ENCODE measurements around the gene LRRK2.
"Not testable (repeated sequence)": the region's sequence is repeated elsewhere in the genome, so short reads cannot be mapped to it uniquely, and the experiment has no call there.

Gene LRRK2

GRCh38 chr12:40325349-40325960 is 100.7 kb downstream of the LRRK2 start:
- peak; percentile 8 for DNase-seq

- peak; percentile 1 for DNase-seq
These were observed 102.7 kb downstream of the LRRK2 start for GRCh38 chr12:40327535-40327934.

- DNase-seq: no peak
These were observed 105.4 kb downstream of the LRRK2 start for GRCh38 chr12:40330180-40330579.

GRCh38 chr12:40331886-40332285 is 107.1 kb downstream of the LRRK2 start:
- no peak for DNase-seq

- no peak for DNase-seq
These were observed 111.2 kb downstream of the LRRK2 start for GRCh38 chr12:40335991-40336390.

DNA sequence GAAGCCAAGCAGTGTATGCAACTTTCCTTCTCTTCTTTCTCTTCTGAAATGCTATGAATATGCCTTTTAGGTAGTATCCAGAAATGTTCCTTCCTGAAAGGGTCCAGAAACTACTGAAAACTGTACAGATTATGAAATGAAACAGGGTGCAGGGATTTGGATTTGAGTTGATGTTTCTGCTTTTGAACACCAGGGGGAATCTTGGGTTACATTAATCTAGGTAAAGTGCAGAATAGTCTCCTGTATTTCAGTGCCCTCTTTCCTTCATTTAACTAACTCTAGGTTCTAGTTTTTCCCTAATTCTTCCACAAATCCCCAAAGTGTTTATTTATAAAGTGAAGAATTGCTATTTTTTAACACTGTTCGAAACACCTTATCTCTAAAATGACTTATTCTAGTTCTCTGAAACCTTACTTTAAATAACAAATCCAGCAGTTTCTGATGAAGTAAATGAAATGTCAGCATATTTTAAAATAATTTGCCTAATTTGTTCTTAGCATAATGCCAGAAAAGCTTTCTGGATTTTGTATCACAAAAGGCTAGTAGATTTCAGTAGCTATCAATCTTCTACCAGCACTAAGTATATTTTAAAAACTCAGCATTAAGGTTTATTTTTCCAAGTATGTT is 111.9 kb downstream of the LRRK2 start:
- DNase-seq: peak; percentile 3

DNA sequence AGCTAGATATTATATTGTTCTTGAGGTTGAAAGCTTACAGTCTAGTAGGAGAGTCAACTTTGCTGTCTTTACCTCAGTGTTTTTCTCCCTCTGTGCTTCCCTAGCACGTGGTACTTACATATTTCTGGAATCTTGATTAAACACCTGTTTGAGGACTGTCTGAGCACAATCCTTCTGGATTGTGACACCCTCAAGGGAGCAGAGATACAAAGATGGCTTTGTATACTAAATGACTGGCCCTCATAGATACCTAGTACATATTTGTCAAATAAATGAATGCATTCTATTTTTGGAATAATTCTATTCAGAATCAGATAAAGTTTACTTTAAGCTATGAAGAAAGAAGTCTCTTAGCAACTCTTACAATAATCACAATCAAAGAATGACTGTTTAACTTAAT is 113.3 kb downstream of the LRRK2 start:
- no peak for DNase-seq

GRCh38 chr12:40338621-40339020 is 113.8 kb downstream of the LRRK2 start:
- DNase-seq: no peak

DNA sequence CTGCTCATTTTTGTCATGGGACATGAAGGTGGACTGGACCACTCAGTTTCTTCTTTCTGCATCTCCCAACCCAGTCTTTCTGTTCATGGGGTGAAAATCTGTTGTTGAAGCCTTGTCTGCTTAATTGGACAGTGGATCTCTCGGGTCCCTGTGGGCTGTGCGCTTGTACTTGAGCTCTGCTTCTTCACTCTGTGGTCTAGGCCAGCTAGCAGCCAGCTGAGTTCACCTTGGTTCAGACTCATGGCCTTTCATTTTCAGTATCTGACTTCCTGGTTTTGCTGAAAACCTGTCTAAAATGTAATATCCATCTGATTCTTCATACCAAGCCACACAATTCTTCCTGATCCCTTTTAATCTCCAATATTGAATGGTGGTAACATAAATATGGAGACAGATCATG is 117.2 kb downstream of the LRRK2 start:
- no peak for DNase-seq

GRCh38 chr12:40343124-40343523 is 118.3 kb downstream of the LRRK2 start:
- DNase-seq: no peak

DNA sequence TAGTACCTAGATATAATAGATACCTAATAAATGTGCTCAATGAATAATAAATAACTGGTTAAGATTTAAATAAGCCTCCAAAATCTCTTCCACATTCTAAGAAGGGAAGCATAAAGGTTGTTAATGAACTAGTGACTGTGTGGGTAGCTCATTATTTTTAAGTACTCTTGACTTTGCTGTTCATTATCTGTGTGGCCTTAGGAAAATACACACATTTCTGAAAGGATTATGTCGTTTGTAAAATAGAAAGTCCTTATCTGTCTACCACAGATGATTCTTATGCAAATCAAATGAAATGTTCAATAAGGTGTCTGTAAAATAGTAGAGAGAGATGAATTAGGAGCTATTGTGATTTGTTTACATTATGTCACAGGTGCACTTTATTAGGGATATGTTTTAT is 119.5 kb downstream of the LRRK2 start:
- no peak for DNase-seq

- DNase-seq: no peak
These were observed 127.2 kb downstream of the LRRK2 start for GRCh38 chr12:40351976-40352375.

- DNase-seq: no peak
These were observed 150.3 kb downstream of the LRRK2 start for GRCh38 chr12:40375076-40375475.

DNA sequence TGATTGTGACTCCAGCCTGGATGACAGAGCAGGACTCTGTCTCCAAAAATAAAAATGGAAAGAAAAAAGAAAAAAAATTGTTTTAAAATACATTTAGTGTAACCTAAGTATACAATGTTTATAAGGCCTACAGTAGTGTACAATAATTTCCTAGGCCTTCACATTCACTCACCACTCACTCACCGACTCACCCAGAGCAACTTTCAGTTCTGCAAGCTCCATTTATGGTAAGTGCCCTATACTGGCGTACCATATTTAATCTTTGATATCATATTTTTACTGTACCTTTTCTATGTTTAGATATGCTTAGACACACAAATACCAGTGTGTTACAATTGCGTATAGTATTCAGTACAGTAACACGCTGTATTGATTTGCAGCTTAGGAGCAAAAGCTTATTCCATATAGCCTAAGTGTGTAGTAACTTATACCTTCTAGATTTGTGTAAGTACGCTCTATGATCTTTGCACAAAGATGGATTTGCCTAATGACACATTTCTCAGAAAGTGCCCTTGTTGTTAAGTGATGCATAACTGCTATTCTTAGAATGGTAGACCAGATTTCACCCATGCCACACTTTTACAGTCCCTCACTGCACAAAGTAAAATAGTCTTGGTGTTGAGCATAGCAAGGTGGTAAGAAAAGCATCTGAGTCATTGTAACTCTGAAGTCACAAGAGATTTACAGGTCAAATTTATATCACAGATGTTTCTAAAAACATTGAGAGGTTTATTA is 151.9 kb downstream of the LRRK2 start:
- DNase-seq: no peak

DNA sequence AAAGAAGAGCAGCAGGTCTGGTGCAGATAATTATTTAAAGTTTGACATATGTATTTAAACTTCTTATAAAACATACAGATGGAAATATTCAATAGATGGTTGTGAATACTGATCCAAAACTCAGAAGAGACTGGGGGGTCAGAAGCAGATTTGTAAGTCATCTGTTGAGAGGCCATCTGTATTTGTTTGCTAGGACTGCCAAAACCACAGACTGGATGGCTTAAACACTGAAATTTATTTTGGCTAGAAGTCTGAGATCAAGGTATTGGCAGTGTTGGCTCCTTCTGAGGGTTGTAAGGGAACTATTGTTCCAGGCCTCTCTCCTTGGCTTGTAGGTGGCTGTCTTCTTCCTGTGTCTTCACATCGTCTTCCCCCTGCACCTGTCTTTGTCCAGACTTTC is 153.9 kb downstream of the LRRK2 start:
- no peak for DNase-seq

- DNase-seq: no peak
These were observed 157.4 kb downstream of the LRRK2 start for GRCh38 chr12:40382217-40382616.

- not testable (repeated sequence) for DNase-seq
These were observed 162.5 kb downstream of the LRRK2 start for GRCh38 chr12:40387279-40387678.

DNA sequence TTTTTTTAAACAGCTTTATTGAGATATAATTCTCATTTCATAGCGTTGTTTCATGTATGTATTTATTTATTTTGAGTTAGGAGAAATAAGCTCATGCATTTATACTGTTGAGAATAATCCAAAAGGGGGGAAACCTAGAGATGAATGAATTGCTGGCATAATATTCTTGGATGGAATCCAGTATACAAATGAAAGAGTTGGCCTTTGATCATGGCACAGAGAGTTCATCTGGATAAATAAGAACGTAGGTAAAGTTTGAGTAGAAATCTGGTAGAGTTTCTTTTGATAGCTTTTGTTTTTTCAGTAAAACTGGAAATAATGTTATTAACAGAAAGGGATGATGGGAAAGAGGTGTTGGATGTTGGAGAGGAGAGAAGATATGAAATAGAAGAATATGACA is 166.2 kb downstream of the LRRK2 start:
- no peak for DNase-seq

DNA sequence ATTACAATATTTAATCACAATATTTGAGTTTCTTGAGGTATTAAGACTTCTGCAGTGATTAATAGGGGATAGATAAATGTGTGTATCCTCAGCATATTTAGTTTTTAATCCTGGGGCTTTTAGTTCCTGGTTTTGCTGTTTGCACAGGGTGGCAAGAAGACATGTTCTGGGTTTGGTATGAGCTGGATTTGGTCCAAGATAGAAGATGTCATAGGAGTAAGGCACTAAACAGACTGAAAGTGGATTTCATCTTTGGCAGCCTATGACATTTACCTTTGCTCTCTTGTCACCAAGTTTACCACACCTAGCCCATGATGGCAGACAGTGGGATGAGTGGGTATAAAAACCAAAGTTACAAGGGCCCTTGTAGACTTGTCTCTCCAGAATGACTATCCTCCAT is 168.2 kb downstream of the LRRK2 start:
- DNase-seq: no peak

DNA sequence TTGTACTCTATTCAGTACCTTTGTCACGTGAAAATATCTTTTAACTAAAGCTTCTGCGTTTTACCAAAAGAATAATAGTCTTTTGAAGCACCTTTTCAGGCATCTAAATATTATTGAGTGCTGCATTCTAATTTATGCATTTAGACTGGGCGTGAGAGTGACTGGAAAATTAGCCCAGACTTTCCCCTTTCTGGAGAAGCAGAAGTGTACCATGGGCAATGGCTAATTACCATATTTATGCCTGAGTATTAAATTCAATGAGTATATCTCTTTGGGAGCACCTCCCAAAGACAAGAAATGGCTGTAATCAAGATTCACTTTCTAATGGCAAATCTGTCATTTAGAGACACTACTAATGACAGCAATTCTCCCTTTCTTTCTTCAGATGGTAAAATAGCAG is 174.9 kb downstream of the LRRK2 start:
- DNase-seq: no peak

DNA sequence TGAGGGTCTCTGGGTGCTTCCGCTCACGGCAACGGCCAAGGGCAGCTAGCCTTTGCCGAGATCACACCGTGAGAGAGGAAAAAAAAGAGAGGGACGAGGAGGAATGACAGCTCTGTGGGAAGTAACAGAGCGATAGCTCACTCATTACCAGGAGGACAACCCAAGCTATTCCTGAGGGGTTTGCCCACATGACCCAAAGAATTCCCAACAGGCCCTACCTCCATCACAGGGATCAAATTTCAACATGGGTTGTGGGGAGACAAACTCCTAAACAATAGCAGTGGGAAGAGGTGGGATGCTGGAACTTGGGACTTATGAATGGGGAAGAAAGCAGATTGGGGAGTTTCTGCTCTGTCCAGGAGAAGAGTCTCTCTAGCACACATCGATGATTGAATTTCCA is 180.6 kb downstream of the LRRK2 start:
- no peak for DNase-seq

Data from fibroblast of skin of right quadriceps (primary cell).